ENCODE data around the gene MAPK10.

DNA sequence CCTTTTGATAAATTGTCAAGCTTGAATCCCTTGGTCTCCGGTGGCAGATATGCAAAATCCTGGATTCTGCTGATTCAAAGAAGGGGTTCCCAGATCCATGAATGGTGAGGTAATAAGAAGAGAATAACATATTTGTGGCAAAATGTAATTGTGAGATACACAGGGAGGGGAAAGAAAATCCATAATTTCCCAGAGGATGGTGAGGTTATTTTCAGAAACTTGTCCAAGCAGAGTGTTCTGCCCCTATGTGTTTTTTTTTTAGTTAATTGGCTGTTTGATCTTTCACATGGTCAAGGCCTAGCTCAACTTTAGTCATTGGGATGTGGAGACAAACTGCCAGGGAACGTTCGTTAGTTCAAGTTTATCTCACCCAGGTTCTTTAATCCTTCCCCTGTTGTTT lies 408.8 kb downstream of the MAPK10 start:
- TF ChIP-seq, protein P1, sequence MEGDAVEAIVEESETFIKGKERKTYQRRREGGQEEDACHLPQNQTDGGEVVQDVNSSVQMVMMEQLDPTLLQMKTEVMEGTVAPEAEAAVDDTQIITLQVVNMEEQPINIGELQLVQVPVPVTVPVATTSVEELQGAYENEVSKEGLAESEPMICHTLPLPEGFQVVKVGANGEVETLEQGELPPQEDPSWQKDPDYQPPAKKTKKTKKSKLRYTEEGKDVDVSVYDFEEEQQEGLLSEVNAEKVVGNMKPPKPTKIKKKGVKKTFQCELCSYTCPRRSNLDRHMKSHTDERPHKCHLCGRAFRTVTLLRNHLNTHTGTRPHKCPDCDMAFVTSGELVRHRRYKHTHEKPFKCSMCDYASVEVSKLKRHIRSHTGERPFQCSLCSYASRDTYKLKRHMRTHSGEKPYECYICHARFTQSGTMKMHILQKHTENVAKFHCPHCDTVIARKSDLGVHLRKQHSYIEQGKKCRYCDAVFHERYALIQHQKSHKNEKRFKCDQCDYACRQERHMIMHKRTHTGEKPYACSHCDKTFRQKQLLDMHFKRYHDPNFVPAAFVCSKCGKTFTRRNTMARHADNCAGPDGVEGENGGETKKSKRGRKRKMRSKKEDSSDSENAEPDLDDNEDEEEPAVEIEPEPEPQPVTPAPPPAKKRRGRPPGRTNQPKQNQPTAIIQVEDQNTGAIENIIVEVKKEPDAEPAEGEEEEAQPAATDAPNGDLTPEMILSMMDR (conservative IDR thresholded peaks at IDR 0.05; ENCODE audit: low read length), result no peak
- TF ChIP-seq EZH2phosphoT487 (IDR thresholded peaks at IDR 0.05; ENCODE audit: borderline replicate concordance, low read depth, low read length), result no peak
